GM19397 (cell line): ENCODE data around the gene CAMKK2.
"Not testable (repeated sequence)": the region's sequence is repeated elsewhere in the genome, so short reads cannot be mapped to it uniquely, and the experiment has no call there.

Source experiments
- ATAC-seq: cut with Tn5 transposase; IDR thresholded peaks from one replicate; pipeline ENCODE4 v1.9.1; 2021; ENCODE audit warnings: mild to moderate bottlenecking, moderate library complexity; ENCODE audit not compliant: unreplicated experiment

CAMKK2 gene

DNA sequence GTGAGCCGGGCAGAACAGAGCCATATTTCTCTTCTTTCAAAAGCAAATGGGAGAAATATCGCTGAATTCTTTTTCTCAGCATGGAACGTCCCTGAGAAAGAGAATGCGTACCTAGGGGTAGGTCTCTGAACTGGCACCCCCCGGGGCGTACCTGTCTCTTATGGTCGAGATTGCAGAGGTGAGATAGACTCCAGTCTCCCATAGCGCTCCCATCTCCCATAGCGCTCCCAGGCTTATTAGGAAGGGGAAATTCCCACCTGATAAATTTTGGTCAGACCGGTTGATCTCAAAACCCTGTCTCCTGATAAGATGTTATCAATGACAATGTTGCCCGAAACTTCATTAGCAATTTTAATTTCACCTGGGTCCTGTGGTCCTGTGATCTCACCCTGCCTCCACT lies 16.0 kb downstream of the CAMKK2 start:
- ATAC-seq: not testable (repeated sequence)

DNA sequence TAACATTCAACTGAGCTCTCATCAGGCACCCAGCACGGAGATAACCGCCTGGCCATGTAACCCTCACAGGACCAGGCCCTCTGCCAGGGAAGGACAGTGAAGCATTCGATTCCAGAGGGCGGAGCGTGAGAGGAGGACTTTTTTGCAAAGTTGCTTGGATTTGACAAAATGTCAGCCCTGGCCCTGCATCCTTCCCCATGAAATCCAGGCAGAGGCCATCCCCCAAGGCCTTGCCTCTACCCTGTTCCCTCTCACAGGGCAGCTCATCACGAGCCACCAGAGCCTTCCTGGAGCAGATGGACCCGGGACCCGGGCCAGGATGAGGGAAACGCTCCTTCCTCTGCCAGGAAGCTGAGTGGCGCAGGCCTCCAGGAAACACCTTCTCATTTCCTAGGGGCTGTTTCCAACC lies 17.0 kb downstream of the CAMKK2 start:
- ATAC-seq: no peak

DNA sequence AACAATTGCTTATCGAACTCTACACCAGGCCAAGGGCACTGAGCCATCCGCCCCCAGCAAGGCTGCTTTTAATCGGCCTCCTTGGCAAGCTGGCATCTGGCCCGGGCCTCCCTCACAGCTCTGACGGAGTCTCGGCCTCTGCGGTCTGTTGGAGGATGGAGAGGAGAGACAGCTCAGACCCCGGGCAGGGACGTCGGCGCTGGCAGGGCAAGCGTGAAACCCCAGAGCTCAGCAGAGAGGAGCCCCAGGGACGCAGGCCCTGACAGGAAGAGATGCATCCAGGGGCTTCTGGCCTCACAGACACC lies 17.5 kb downstream of the CAMKK2 start:
- ATAC-seq: no peak

DNA sequence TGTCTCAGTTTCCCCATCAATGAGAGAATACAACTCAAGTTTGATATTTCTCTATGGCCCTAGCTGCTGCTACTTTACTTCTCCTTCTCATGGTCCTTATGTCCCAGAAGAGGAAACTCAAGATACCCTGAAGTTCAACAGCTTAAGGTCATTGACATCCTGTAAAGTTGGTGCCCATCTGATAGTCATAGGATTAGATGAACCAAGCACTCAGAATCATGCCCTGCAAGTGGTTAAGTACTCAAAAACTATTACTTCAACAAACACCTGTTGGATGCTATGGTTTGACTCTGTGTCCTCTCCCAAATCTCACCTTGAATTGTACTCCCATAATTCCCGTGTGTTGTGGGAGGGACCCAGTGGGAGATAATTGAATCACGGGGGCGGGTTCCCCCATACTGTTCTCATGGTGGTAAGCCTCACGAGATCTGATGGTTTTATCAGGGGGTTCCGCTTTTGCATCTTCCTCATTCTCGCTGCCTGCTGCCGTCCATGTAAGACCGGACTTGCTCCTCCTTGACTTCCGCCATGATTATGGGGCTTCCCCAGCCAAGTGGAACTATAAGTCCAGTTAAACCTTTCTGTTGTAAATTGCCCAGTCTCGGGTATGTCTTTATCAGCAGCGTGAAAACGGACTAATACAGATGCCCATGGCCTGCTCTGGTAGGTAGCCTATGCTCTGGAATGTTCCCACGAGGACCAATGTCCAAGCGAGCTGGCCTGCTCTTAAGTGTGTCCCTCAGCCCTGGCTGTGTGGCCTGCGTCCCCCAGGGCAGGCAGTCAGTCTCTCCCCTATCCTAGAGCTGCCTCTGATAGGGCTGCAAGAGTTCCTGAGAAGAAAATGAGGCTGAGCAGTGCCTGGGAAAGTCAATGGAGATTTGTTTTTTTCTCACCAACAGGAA lies 18.1 kb downstream of the CAMKK2 start:
- no peak for ATAC-seq

DNA sequence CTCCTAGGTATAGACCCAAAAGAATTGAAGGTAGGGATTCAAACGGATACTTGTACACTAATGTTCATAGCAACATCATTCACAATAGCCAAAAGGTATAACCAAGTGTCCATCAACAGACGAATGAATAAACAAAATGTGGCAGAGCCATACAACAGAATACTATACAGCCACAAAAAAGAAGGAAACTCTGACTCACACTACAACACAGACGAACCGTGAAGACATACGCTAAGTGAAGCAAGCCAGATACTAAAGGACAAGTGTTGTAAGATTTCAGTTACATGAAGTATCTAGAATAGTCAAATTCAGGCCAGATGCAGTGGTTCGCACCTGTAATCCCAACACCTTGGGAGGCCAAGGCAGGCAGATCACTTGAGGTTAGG lies 19.1 kb downstream of the CAMKK2 start:
- no peak for ATAC-seq

DNA sequence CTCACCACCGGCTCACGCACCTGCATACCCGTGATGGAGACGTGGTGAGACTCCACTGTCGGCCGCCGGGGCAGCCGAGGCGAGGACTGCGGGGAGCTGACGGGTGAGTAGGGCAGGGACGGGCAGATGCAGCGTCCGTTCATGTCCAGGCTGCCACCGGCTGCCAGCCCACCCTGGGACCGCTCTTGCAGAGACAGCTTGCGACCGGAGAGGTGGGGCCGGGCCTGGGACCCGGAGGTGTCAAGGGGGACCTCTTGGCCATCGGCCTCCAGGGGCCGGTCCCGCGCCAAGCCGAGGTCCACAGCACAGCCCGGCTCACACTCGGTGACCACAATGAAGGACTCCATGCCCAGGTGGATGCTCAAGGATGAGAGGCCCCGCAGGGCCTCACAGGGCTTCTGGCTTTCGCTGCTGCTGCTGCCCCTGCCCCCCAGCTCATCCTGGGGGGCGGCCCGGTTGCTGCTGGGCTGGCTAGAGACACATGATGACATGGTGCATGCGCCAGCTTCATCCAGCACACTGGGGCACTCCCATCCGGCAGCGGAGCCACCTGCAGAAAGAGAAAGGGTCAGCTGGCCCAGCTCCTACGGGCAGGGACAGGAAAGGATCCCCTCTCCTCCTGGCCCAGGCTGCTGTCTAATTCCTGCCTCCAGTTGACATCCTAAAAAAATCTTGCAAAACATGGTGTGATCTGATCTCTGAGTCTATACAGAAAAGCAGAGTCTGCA lies 22.3 kb downstream of the CAMKK2 start:
- ATAC-seq: no peak

DNA sequence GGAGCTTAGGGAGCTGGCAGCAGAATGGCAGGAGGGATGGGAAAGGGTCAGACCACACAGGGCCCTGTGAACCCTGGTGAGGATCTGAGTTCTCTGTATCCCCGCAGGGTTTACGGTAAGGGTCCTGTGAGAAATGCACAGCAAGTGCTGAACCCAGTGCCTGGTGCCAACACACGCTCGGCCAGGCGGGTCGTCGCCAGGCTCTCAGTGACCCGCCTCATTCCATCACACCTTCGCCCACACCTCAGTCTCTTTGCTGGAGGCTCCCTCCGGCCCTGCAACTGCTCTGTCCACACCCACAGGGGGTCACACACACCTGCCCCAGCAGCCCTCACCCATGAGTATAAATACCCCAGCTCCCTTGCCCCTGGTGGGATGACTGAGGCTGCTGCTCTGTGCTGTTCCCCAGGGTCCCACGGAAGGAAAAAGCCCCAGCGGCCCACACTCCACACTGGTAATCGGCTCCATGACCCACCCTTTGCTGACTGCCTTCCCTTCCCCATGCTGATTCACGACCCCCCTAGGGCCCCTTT lies 23.1 kb downstream of the CAMKK2 start:
- no peak for ATAC-seq

DNA sequence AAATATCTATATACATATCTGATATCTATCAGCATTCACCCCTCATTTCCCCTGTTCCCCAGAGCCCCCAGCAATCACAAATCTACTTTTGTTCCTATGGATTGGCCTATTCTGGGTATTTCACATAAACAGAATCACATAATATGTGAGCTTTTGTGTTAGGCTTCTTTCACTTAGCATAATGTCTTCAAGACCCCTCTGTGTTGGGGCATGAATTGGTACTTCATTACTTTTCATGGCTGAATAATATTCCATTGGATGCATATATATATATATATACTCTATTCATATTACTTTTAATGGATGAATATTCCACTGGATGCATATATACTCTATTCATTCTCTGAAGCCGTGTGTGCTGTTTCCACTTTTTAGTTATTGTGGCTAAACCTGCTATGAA lies 28.7 kb downstream of the CAMKK2 start:
- ATAC-seq: no peak

DNA sequence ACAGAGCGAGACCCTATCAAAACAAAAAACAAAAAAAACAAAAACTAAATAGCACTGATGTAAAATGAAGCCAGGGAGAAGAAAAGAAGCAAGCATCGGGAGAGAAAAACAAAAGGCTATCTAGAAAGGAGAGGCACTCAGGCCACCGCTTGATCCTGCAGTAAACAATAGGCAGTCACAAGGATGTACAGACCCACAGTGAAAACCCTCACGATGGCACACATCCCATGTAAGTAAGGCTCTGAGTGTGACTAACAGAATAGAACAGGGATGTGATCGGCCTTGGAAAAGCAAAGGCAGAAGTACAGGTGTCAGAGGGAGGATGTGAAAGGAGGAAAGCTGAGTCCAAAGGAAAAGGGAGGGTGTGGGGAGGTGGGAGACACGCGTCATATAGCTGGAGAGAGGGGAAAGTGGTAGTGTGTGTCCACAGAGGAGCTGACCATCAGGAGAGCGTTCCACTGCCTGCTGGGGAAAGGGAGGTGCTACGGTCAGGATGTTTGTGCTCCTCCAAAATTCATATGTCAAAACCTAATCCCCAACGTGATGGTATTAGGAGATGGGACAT lies 31.5 kb downstream of the CAMKK2 start:
- no peak for ATAC-seq

DNA sequence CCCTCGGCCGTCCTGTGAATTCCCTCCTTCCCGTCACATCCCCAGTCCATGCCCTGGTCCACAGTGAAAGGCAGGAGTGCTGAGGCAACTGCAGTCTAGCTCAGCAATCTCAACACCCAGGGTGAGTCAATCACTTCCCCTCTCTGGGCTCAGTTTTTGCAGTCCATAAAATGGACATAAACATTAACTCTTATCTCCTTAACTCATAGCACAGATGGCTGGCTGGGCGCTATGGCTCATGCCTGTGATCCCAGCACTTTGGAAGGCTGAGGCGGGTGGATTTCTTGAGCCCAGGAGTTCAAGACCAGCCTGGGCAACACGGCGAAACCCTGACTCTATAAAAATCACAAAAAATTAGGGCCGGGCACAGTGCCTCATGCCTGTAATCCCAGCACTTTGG lies 32.4 kb downstream of the CAMKK2 start:
- ATAC-seq: no peak

DNA sequence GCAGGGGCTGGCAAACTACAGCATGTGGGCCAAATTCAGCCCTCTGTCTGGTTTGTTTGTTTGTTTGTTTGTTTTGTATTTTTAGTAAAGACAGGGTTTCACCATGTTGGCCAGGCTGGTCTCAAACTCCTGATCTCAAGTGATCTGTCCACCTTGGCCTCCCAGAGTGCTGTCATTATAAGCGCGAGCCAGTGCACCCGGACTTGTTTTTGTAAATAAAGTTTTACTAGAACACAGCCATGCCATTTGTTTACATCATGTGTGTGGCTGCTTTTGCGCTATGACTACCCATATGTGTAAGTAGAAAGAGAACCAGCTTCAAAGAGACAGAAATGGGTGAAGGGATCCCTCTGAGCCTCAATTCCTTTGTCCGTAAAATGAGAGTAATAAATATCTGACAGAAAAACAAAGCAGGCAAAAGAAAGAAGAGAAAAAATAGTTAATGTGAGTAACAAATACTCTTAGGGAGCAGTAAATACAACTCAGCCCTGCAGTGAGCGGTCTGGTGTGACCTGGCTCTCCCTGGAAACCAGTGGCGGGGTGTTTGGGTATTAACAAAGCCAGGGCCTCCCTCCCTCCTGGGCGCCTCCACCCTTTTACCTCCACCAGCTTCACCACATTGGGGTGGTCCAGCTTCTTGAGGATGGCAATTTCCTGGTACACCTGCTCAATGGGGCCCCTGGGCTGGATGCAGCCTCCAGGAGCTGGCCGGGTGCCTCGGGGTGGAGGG lies 33.1 kb downstream of the CAMKK2 start:
- ATAC-seq: no peak

DNA sequence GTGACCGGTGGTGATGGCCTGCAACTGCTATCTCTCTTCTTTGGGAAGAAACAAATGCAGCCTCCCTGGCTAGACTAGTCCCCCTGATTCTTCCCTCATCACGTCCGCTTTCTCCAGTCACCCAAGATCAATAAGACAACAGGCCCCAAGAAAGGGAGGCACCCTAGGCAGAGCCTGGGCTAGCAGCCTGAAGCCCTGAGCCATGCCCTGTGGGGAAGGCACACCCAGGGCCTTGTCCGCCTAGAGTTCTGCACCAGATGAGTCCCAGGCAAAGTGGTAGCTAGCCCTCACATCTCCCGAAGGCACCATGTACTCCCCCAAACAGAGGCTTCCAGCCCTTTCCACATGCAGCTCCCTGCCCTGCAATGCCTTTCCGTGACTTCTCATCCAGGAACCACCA lies 35.1 kb downstream of the CAMKK2 start:
- no peak for ATAC-seq

DNA sequence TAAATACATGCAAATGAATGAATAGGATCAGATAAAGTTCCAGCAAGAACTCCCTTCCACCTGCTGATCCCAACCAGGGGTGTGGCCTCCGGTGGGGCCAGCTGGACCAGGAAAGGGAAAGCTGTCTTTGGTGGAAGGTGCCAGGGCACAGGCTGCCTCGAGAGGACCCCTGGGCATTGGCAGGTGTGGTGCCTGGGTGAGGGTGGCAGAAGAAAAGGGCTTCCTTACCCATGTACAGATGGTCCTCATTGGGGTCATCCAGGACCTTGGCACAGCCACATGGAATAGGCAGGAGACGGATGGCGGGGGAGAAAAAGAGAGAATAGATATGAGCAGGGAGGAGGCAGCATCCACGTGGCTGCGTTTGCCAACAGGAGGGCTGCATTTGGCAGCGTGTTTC lies 36.4 kb downstream of the CAMKK2 start:
- ATAC-seq: no peak

DNA sequence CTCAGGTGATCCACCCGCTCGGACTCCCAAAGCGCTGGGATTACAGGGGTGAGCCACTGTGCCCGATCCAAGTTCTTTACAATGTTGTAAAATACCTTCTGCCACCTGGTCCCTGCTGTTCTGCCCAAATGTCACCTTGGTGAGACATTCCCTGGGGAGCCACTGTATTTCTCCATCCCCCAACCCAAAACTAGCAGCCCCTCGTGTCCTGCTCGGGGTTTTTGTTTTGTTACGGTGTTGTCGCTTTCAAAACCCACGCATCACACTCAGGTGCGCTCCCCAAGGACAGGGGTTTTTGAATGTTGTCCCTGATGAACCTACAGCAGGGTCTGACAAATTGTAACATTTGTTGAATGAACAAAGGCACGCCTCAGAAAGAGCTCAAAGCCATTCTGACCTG lies 37.4 kb downstream of the CAMKK2 start:
- no peak for ATAC-seq

DNA sequence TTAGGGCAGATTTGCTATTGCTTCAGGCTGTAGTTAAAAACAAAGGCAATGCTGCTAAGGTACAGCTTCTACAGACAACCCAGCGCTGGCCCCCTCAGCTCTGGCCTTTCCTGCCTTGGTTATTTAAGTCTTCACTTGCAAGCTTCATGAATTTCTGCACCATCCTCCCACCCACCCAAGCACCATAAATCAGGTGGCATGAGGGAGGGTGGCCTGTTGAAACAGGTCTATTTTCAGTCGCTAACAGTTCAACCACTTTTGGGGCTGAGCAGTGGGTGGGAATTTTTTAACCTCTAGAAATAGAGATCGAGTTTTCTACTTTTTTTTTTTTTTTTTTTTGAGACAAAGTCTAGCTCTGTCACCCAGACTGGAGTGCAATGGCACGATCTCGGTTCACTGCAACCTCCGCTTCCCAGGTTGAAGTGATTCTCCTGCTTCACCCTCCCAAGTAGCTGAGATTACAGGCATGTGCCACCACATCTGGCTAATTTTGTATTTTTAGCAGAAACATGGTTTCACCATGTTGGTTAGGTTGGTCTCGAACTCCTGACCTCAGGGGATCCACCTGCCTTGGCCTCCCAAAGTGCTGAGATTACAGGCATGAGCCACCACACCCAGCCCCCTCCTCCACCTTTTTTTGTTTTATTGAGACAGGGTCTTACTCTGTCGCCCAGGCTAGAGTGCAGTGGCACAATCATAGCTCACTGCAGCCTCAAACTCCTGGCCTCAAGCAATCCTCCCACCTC lies 38.6 kb downstream of the CAMKK2 start:
- not testable (repeated sequence) for ATAC-seq

DNA sequence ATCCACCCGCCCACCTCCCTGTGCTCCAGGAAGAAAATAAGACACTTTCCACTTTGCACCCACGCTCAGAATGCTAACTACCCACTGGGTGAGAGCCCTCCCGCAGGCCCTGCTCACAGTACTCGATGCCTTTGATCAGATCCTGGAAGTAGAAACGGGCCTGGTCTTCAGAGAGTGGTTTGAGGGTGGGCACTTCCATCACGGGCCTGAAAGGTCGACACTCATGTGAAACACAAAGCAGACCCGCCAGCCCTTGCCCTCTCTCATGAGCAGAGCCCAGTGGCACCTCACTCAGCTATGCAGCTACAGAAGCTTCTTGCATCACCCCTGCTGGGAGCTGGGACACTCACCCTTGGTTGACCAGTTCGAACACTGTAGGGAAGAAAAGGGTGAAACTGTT lies 41.1 kb downstream of the CAMKK2 start:
- no peak for ATAC-seq

DNA sequence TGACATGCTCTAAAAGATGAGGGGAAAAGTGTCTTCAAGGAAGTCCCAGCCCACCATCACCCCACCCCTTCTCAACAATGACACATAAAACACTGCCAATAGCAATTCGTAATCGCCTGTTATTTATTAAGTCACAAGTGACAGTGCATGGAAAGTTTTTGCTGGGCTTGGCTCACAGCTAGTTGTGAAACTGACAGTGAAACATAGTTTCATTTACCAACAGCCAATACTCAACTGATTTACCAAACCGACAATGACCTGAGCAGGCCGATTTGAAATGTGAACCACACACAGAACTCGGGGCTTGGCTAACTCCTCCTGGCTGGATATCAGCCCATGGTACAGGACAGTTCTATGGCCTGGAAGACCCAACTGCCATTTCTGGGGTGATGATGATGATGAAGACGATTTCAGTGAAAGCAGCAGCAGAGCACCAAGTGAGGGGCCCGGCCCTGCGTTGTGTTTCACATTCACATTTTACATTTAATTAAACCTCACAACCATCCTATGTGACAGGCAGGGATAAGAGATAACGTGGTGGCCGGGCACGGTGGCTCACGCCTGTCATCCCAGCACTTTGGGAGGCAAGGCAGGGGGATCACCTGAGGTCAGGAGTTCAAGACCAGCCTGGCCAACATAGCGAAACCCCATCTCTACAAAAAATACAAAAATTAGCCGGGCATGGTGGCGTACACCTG lies 42.7 kb downstream of the CAMKK2 start:
- no peak for ATAC-seq

DNA sequence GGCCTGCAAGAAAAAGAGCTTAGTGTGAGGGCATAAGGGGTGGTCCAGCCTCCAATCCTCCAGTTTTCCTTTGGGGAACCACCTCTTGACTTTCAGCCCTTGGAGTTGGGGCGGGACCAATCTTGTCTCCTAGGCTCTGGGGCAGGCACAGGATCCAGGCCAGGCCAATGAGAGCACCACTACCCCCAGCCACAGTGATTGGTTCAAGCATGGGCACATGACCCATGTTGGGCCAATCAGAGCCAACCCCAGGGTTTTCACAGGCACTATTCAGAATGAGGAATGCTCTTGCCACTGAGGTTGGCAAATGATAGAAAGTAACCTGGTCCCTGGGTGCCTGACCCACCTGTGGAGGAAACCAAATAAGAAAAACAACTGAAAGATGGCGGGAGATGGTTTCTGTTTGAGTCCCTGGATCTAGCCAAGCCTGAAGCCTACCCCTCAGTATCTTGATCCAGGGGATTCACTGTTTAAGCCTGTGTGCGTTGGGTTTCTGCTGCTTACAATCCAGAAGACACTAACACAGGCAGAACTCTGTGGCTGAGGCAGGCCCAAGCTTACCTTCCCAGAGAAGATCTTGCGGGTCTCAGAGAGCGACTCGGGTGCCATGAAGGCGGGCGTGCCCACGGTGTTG lies 43.7 kb downstream of the CAMKK2 start:
- no peak for ATAC-seq

DNA sequence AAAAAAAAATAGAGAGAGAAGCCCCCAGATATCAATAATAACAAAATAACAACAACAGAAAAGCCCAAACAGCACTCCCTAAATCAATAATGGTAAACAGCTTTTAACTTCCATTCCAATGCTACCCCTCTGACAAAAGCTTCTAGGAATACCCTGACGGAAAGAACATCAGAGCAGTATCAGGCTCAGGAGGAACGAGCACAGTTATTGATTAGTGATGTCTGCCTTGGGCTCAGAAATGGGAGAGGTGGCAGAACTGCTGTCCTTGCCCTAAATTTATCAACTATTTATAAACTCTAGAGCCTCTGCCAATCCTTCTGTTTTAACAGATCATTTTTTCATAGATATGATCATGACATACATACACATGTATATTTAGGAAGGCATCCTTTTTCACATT lies 44.7 kb downstream of the CAMKK2 start:
- no peak for ATAC-seq
